Panc1 (cell line): ENCODE measurements around the gene RABGAP1L. TPM values are rescaled to one million over a fixed set of nuclear protein-coding genes. Genes with fewer than 3 reads are reported as not detected.
"Not testable (repeated sequence)": the region's sequence is repeated elsewhere in the genome, so short reads cannot be mapped to it uniquely, and the experiment has no call there.

ENCODE experiments used
- ATAC-seq: fragments of 200-7000 bp; cut with Tn5 transposase; 2 replicates; pipeline ENCODE4 v1.9.1; 2020; ENCODE audit warnings: mild to moderate bottlenecking, moderate library complexity
- BruUV-seq: library from RNA; stranded (reverse); fragments of 400-500 nt; replicated peaks from 2 replicates; lab custom pipeline; 2021; lab: Mats Ljungman, UMichigan
- CTCF ChIA-PET: fragments of 300-600 bp; sonication (Branson Sonifier 250); formaldehyde crosslinking; loops from one replicate; lab custom pipeline; 2022; ENCODE audit warnings: antibody characterized with exemption; lab: Charles Lee
- POLR2A ChIA-PET: fragments of 300-600 bp; sonication (Branson Sonifier 250); formaldehyde crosslinking; loops from one replicate; lab custom pipeline; 2022; ENCODE audit warnings: antibody characterized with exemption; lab: Charles Lee
- DNase-seq: peaks from one replicate; pipeline ENCODE4 v3.0.0-alpha.2; 2010; ENCODE audit warnings: low read depth, low spot score
- H3K27ac ChIP-seq: 2 replicates; pipeline ENCODE4 v1.5.1; 2011; ENCODE audit warnings: mild to moderate bottlenecking, low read length, inconsistent platforms
- H3K27me3 ChIP-seq: fragments of 200-500 bp; sonication (Bioruptor generic); 2 replicates; pipeline ENCODE4 v1.6.0; 2014; ENCODE audit warnings: low read length, inconsistent platforms; ENCODE audit not compliant: control insufficient read depth, insufficient read depth
- H3K36me3 ChIP-seq: fragments of 200-500 bp; sonication (Bioruptor generic); 2 replicates; pipeline ENCODE4 v1.5.1; 2014; ENCODE audit warnings: inconsistent platforms, mild to moderate bottlenecking, low read length, moderate library complexity; ENCODE audit not compliant: control insufficient read depth, insufficient read depth
- H3K4me1 ChIP-seq: 2 replicates; pipeline ENCODE4 v1.5.1; 2011; ENCODE audit warnings: inconsistent platforms, mild to moderate bottlenecking, low read length, moderate library complexity; ENCODE audit not compliant: control insufficient read depth, insufficient read depth
- H3K4me3 ChIP-seq, 2 experiments: 2 replicates each; pipeline ENCODE4 v1.5.1; 2011 to 2012; ENCODE audit warnings: low read depth in 2 of 2, low read length in 2 of 2, mild to moderate bottlenecking in 2 of 2, inconsistent platforms in 1 of 2, moderate library complexity in 1 of 2
- H3K9me3 ChIP-seq: fragments of 200-500 bp; sonication (Bioruptor generic); 2 replicates; pipeline ENCODE4 v1.5.1; 2014; ENCODE audit warnings: low read depth, mild to moderate bottlenecking, inconsistent platforms, low read length, moderate library complexity; ENCODE audit not compliant: control insufficient read depth, insufficient read depth
- CTCF ChIP-seq: fragments of 450-650 bp; IDR thresholded peaks from 2 replicates; pipeline ENCODE4 v1.5.1; 2017; ENCODE audit warnings: mild to moderate bottlenecking
- POLR2AphosphoS5 ChIP-seq: IDR thresholded peaks from 2 replicates; pipeline ENCODE4 v1.6.1; 2012; ENCODE audit warnings: mild to moderate bottlenecking, low read depth, low read length, moderate library complexity
- REST ChIP-seq, 2 experiments: IDR thresholded peaks; 2 replicates each; pipeline ENCODE4 v1.6.1; 2011 to 2012; ENCODE audit warnings: low read depth in 2 of 2, control low read depth in 1 of 2, low read length in 1 of 2, mild to moderate bottlenecking in 1 of 2, moderate library complexity in 1 of 2; ENCODE audit not compliant: insufficient read depth in 1 of 2
- SIN3A ChIP-seq: IDR thresholded peaks from 2 replicates; pipeline ENCODE4 v1.6.1; 2012; ENCODE audit warnings: low read depth, mild to moderate bottlenecking, low read length, moderate library complexity, borderline replicate concordance; ENCODE audit not compliant: insufficient read depth
- TCF7L2 ChIP-seq: IDR thresholded peaks from 2 replicates; pipeline ENCODE4 v1.6.1; 2011; ENCODE audit warnings: mild to moderate bottlenecking, low read depth, low read length, inconsistent platforms
- in situ Hi-C: cut with HindIII; loops from 2 replicates; pipeline ENCODE4 v1.10.0; 2016; ENCODE audit warnings: low sequenced_read_pairs, low pct_unique_long_range_greater_than_20kb
- intact Hi-C: fragments of 100-400 bp; cut with micrococcal nuclease; formaldehyde crosslinking; loops from one replicate; pipeline ENCODE4 v1.10.0; 2022; ENCODE audit not compliant: unreplicated experiment
- total RNA-seq: library from RNA; stranded (reverse); gene quantifications from one replicate; pipeline ENCODE4 v1.2.1, GENCODE V29; 2021; ENCODE audit not compliant: unreplicated experiment

Gene RABGAP1L
- total RNA-seq, 1 experiment from 2014 or later = 37.0 TPM

GRCh38 chr1:174643206-174643605 is 483.9 kb downstream of the RABGAP1L start:
- CTCF ChIA-PET = no interaction called here
- DNase-seq (no peak), ATAC-seq (no peak)
- BruUV-seq = no TSS peak
- intact Hi-C loops (no loop called here), in situ Hi-C loops (no loop called here)
- H3K36me3 ChIP-seq = no peaks in the 10 kb centered on the region; the same call in 1 of the 2 replicates
- TF ChIP-seq SIN3A (no peak), REST (IDR thresholded peaks at IDR 0.05; ENCODE audit: insufficient read depth in 1 of 2, low read depth in 2 of 2, low read length in 1 of 2) (no peak), POLR2AphosphoS5 (no peak), TCF7L2 (no peak), CTCF (no peak)
- no peak overlapping the region for H3K27ac ChIP-seq
- H3K4me1 ChIP-seq = no peaks in the 10 kb centered on the region
- no peaks in the 10 kb centered on the region for H3K27me3 ChIP-seq
- POLR2A ChIA-PET = no interaction called here
- no peak overlapping the region for H3K4me3 ChIP-seq
- H3K9me3 ChIP-seq = no peaks in the 10 kb centered on the region

GRCh38 chr1:174649572-174649971 is 490.3 kb downstream of the RABGAP1L start:
- H3K4me3 ChIP-seq, H3K36me3 ChIP-seq, in situ Hi-C loops, DNase-seq, H3K9me3 ChIP-seq, H3K4me1 ChIP-seq, intact Hi-C loops, ATAC-seq, POLR2A ChIA-PET, CTCF ChIA-PET, H3K27me3 ChIP-seq, BruUV-seq, H3K27ac ChIP-seq: not testable (repeated sequence)

GRCh38 chr1:174652569-174653280 is 493.4 kb downstream of the RABGAP1L start:
- intact Hi-C loops (no loop called here), in situ Hi-C loops (no loop called here)
- BruUV-seq = no TSS peak
- Histone ChIP-seq H3K4me3 (no peak overlapping the region), H3K9me3 (no peaks in the 10 kb centered on the region), H3K4me1 (no peaks in the 10 kb centered on the region), H3K36me3 (no peaks in the 10 kb centered on the region), H3K27me3 (no peaks in the 10 kb centered on the region), H3K27ac (no peak overlapping the region)
- DNase-seq = no peak
- no peak for ATAC-seq
- ChIA-PET CTCF (interaction anchor here (0.6 kb wide), 1 partner anchor 68 kb away, joined by 3 read pairs; no protein-coding TSS in a partner anchor), POLR2A (no interaction called here)
- no peak for TF ChIP-seq CTCF
- no peak for TF ChIP-seq SIN3A
